Motor neuron (in vitro differentiated cells): ENCODE data around the gene UNC79. TPM values are rescaled to one million over a fixed set of nuclear protein-coding genes. Genes with fewer than 3 reads are reported as not detected.
"Not testable (repeated sequence)": the region's sequence is repeated elsewhere in the genome, so short reads cannot be mapped to it uniquely, and the experiment has no call there.

Experiments
- ATAC-seq, 8 experiments: fragments of 200-7000 bp; cut with Tn5 transposase; replicated peaks in 6 of 8; 2 replicates each; pipeline ENCODE4 v1.8.0; 2021; ENCODE audit warnings: mild to moderate bottlenecking in 8 of 8, moderate library complexity in 8 of 8
- H3K27ac ChIP-seq, 2 donors: fragments of 250-450 bp; sonication (Bioruptor Pico); 2 replicates each; pipeline ENCODE4 v1.9.0; 2021; ENCODE audit warnings: antibody characterized with exemption in 2 of 2, mild to moderate bottlenecking in 2 of 2, moderate library complexity in 1 of 2
- H3K4me1 ChIP-seq, 2 donors: fragments of 250-450 bp; sonication (Bioruptor Pico); replicated peaks in 1 of 2; 2 replicates each; pipeline ENCODE4 v1.6.1; 2021; ENCODE audit warnings: antibody characterized with exemption in 2 of 2, mild to moderate bottlenecking in 2 of 2, moderate library complexity in 1 of 2
- H3K4me3 ChIP-seq, 5 donors: fragments of 250-450 bp; sonication (Bioruptor Pico); 2 replicates each; pipeline ENCODE4 v1.9.0; 2021; ENCODE audit warnings: antibody characterized with exemption in 5 of 5, mild to moderate bottlenecking in 5 of 5, moderate library complexity in 4 of 5
- WGBS, 10 experiments: fragments of 450-650 bp; shearing (Covaris generic); methylation state at CpG; one replicate each; pipeline ENCODE4 v1.0.0; 2022; 5-methylcytosine and 5-hydroxymethylcytosine counted together
- in situ Hi-C, 9 experiments: fragments of 400-800 bp; cut with MboI; loops; one replicate each; pipeline ENCODE4 v1.15.0; 2021; ENCODE audit warnings: low sequenced_read_pairs in 9 of 9, low pct_unique_long_range_greater_than_20kb in 2 of 9; ENCODE audit not compliant: unreplicated experiment in 9 of 9
- total RNA-seq, 8 experiments: library from RNA; unstranded; fragments of 300-600 nt; gene quantifications; 2 replicates each; pipeline versions ENCODE4 v1.2.3 to v1.2.4, GENCODE V29; 2022

UNC79 gene
- total RNA-seq, 8 experiments from 2014 or later: 0.31 to 16.8 (median 7.2) TPM

DNA sequence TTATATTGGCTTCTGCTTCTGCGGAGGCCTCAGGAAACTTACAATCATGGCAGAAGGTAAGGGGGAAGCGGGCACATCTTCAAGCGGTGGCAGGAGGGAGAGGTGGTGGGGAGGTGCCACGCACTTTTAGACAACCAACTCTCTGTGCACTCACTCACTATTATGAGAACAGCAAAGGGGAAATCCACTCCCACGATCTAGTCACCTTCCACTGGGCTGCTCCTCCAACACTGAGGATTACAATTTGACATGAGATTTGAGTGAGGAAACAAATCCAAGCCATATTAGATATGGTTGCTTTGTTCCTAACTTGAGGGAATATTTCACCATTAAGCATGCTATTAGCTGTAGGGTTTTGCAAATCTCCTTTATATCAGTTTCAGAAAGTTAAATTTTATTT is 80.3 kb downstream of the UNC79 start:
- WGBS, 10 experiments: 17 to 100% (median 83%) methylated on average over 1 to 4 of the region's 5 CpGs; no CpG with 5 or more reads in 3 of the 10 experiments
- Histone ChIP-seq H3K4me1 (no peaks in the 10 kb centered on the region), H3K27ac (no peak overlapping the region), H3K4me3 (no peak overlapping the region)
- ATAC-seq: no peak
- in situ Hi-C loops: no loop called here

DNA sequence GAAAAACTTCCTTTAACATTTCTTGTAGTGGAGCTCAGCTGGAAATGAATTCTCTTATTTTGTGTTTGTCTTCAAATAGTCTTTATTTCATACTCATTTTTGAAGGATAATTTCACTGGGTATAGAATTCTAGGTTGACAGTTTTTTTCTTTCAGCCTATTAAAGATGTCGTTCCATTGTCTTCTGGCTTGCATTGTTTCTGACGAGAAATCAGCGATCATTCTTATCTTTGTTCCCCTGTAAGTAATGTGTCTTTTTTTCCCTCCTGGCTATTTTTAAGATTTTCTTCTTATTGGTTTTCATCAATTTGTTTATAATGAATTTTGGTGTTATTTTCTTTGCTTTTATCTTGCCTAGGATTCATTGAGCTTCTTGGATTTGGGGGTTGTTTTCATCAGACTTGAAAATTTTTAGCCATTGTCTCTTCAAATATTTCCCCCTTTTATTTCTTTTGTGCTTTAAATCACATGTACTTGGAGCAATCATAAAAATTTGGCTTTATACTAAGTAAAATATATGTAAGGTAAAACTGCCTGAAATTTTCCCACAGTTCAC is 89.4 kb downstream of the UNC79 start:
- ATAC-seq: no peak
- 66 to 100% (median 90%) methylated on average over 2 to 3 of the region's 3 CpGs; no CpG with 5 or more reads in 1 of the 10 experiments for WGBS, 10 experiments

DNA sequence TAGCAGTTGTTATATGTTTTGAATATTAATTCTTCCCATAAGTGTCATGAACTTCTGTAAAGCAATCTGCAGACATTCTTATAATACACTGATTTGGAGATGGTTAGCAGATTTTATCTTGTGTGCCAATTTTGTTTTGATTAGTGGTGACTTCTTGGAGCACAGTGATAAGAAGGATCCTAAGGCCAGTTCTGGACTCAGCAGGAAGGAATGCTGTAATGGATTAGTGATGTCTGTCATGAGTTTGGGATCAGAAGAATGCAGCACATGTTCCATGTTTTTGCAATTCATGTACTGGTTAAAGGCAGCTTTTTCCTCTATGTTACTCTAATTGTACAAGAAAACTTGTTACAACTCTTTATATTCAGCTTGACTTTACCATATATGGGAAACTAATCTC is 91.5 kb downstream of the UNC79 start:
- in situ Hi-C loops: no loop called here
- no peak for ATAC-seq

More for the DNA sequence above, 89.4 kb downstream of the UNC79 start:
- H3K27ac ChIP-seq: no peak overlapping the region
- H3K4me3 ChIP-seq: no peak overlapping the region
- no peaks in the 10 kb centered on the region for H3K4me1 ChIP-seq
- in situ Hi-C loops: no loop called here

DNA sequence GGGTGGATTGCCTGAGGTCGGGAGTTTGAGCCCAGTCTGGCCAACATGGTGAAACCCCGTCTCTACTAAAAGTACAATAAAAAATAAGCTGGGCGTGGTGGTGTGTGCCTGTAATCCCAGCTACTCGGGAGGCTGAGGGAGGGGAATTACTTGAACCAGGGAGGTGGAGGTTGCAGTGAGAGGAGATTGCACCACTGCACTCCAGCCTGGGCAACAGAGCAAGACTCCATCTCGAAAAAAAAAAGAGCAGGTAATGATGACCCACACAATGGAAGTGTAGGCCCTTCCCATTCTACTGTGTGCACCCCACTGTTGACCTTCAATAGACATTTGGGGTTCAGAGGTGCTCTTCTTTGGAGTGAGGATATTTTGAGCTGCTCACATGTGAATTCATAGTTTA is 94.5 kb downstream of the UNC79 start:
- H3K4me3 ChIP-seq, ATAC-seq, H3K4me1 ChIP-seq, H3K27ac ChIP-seq: not testable (repeated sequence)
- WGBS, 10 experiments: 14 to 92% (median 40%) methylated on average over 1 to 5 of the region's 5 CpGs; no CpG with 5 or more reads in 5 of the 10 experiments
- in situ Hi-C loops: loop anchor here in 2 of 9 experiments (25.0 kb wide), 1 partner anchor 288 kb away; no protein-coding TSS in a partner anchor

More for the DNA sequence above, 91.5 kb downstream of the UNC79 start:
- H3K4me1 ChIP-seq: no peaks in the 10 kb centered on the region
- H3K4me3 ChIP-seq: no peak overlapping the region
- H3K27ac ChIP-seq: no peak overlapping the region

DNA sequence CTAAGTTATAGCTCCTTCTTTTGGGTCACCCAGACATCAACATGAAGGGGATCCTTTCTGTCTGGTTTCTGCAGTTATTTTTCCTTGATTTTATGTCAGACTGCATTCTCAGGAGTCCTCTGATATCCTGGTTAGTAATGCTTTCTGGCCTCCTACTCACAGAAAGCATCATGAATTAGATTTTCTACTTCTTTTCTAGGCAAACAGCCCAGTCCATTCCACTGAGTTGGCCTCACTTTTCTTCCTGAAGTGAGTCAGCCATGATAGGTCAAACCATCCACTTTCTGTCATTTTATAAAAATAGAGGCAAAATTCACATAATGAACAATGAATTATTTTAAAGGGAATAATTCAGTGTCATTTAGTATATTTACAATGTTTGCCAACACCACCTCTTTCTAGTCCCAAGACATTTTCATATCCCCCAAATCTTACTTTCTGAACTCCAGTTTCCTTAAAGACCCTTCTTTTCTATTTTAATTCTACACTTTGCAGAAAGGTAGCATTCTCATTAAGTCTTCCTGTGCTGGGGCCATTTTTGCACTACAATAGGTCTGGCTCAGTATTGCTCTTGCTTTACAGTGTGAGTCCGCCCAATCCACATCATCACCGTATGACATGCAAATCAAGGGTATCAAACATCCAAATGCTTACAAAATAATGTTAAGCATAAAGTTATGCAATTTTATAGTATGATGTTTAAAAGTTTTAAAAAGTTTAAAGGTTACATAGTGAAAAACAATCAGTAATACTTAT is 95.1 kb downstream of the UNC79 start:
- Histone ChIP-seq H3K4me3 (no peak overlapping the region), H3K4me1 (no peaks in the 10 kb centered on the region), H3K27ac (no peak overlapping the region)
- 71 to 100% (median 82%) methylated on average over 2 of the region's 2 CpGs; no CpG with 5 or more reads in 2 of the 10 experiments for WGBS, 10 experiments
- no peak for ATAC-seq
- in situ Hi-C loops: loop anchor here in 2 of 9 experiments (25.0 kb wide), 1 partner anchor 289 kb away; no protein-coding TSS in a partner anchor

DNA sequence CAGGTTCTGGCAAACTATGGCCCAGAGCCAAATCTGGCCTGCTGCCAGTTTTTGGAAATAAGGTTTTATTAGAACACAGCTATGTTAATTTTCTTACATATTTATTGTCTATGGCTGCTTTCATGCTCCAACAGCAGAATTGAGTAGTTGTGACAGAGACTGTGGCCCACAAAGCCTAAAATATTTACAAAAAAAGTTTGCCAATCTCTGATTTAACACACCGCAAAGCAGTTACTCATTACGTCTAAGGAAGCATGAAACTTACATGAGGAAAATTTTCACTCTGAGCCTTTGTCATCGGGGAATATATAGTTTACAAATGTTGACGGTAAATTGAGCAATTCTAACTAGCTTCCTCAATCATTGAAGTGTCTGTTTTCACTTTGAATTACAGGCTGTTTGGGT is 96.5 kb downstream of the UNC79 start:
- in situ Hi-C loops: loop anchor here in 2 of 9 experiments (25.0 kb wide), 1 partner anchor 290 kb away; no protein-coding TSS in a partner anchor
- peak in 1 of 8 experiments; percentile 35 for ATAC-seq
- H3K27ac ChIP-seq: no peak overlapping the region
- 0 to 97% (median 73%) methylated on average over 1 to 4 of the region's 4 CpGs; no CpG with 5 or more reads in 2 of the 10 experiments for WGBS, 10 experiments
- no peak overlapping the region for H3K4me3 ChIP-seq
- no peaks in the 10 kb centered on the region for H3K4me1 ChIP-seq

DNA sequence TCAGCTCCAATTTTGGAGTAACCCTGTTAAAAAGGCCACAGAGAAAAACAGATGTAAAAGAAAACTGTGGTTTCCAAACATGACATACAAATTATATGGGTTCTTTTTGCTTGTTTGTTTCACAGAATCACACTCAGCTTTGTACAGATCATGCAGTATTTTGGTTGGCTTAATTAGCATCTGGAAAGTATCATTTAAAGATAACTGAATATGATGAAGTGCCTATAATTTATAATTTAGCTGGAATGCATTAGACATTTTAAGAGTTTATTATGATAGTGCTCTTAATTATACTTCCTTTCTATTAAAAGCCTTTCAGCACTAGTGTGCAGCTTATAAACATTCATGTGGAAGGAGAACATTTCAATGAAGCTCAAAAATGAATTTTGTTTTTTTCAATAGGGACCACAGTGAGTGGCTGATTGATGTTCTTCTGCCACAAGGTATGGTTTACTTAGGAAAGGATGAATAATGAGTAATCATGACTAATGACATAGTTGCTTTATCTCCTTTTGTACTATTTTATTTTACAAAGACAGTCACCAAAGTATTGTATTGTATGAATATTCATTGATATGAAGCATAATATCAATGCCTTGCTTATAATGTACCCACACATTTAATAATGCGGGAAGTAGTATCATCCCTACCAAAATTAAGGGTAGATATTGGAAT is 98.3 kb downstream of the UNC79 start:
- 50 to 100% (median 100%) methylated on average over 1 of the region's 1 CpG; no CpG with 5 or more reads in 3 of the 10 experiments for WGBS, 10 experiments
- in situ Hi-C loops: loop anchor here in 2 of 9 experiments (25.0 kb wide), 1 partner anchor 292 kb away; no protein-coding TSS in a partner anchor

DNA sequence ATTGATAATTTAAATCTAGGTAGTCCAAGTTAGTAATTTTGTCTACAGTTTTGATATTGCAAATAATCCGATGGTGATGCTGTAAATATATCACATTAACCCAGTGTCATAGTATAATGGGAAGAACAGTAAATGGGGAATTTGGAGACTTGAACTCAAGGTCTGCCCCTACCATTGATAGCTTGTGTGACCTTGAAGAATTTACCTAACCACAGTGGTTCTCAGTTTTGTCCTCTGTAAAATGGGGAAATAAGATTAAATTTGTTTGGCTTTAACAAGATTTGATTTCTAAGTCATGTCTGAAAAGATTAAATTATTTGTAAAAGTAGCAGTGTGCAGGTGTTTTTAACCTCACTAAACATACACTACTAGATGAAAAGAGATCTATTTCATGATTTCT is 100.9 kb downstream of the UNC79 start:
- Histone ChIP-seq H3K4me1 (no peaks in the 10 kb centered on the region), H3K27ac (no peak overlapping the region), H3K4me3 (no peak overlapping the region)
- in situ Hi-C loops: loop anchor here in 2 of 9 experiments (25.0 kb wide), 1 partner anchor 294 kb away; no protein-coding TSS in a partner anchor
- WGBS, 10 experiments: 18 to 100% (median 81%) methylated on average over 1 of the region's 1 CpG; no CpG with 5 or more reads in 4 of the 10 experiments
- ATAC-seq: no peak

More for the DNA sequence above, 98.3 kb downstream of the UNC79 start:
- no peak overlapping the region for H3K4me3 ChIP-seq
- no peak for ATAC-seq
- no peak overlapping the region for H3K27ac ChIP-seq
- no peaks in the 10 kb centered on the region for H3K4me1 ChIP-seq

DNA sequence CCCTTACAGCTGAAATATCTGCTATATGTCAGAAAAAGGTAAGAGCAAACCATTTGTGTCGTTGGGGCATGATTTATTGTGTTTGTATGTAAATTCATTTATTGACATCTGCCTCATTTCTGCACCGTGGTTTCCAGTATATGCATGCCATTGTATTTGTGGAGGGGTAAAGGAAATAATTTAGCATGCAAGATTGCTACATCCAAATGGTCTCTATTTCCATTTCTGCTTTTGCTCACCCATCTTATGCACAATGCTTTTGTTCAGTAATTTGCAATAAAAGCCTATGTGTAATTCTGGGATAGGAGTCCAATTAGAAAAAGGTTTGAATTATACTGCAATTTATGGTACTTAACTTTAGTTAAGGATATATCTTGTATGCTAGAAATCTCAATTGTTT is 101.8 kb downstream of the UNC79 start:
- in situ Hi-C loops: loop anchor here in 2 of 9 experiments (25.0 kb wide), 1 partner anchor 295 kb away; no protein-coding TSS in a partner anchor
- no peak for ATAC-seq
- H3K4me1 ChIP-seq: no peaks in the 10 kb centered on the region
- WGBS, 10 experiments: 0 to 85% (median 61%) methylated on average over 1 to 2 of the region's 2 CpGs; no CpG with 5 or more reads in 1 of the 10 experiments
- H3K27ac ChIP-seq: no peak overlapping the region
- H3K4me3 ChIP-seq: no peak overlapping the region

DNA sequence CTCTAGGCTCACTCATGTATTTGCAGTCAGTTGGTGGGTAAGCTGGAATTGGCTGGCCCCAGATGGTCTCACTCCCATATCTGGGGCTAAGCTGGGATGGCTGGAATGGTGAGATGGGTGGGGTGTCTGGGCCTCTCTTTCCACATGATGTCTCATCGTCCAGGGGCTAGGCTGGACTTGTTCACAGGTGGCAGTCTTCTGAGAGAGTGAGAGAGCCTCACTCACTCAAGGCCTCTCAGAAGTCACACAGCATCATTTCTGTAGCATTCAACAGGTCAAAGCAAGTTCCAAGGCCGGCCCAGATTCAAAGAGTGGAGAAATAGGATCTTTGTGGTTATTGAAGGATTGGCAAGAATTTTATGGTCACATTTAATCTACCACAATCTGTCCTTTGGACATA is 102.7 kb downstream of the UNC79 start:
- in situ Hi-C loops: loop anchor here in 2 of 9 experiments (25.0 kb wide), 1 partner anchor 296 kb away; no protein-coding TSS in a partner anchor
- 0 to 82% (median 72%) methylated on average over 1 to 2 of the region's 2 CpGs; no CpG with 5 or more reads in 5 of the 10 experiments for WGBS, 10 experiments
- Histone ChIP-seq H3K4me1 (no peaks in the 10 kb centered on the region), H3K4me3 (no peak overlapping the region), H3K27ac (no peak overlapping the region)
- peak in 3 of 8 experiments; percentile 28 to 64 (median 48) for ATAC-seq

DNA sequence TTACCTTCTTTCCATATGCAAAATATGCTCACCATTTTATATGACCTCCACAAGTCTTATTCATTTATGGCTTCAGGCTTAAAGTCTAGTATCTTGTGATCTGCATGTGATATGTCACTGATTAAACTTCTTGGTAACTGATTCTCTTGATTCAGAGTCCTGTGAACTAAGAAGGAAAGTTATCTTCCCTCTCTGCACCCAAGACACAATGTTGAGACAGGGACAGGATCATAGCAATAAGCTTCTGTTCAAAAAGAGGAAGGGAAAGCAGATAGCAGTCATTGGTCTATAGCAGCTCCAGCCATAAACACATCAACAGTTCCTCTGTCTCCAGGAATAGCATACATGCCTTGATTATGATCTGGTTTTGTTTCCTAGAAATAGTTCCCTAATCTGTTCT is 103.1 kb downstream of the UNC79 start:
- Histone ChIP-seq H3K27ac (no peak overlapping the region), H3K4me3 (no peak overlapping the region), H3K4me1 (no peaks in the 10 kb centered on the region)
- in situ Hi-C loops: loop anchor here in 2 of 9 experiments (25.0 kb wide), 1 partner anchor 297 kb away; no protein-coding TSS in a partner anchor
- ATAC-seq: peak in 2 of 8 experiments; percentile 27 to 60

DNA sequence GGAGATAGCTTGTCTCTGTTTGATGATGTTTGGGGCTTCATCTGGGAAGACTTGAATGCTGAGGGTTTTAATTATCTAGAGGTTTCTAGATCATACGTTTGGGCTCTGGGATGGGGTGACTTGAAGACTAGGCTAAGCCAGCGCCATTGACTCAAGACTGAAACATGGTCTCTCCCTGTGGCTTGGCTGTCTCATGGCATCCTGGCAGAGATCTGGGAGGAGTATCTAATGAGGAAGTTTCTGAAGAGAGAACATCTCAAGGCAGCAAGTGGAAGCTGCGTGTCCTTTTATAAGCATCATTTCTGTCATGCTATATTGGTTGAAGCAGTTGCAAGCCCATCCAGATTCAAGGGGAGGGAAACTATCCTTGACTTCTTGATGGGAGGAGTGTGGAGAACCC is 104.8 kb downstream of the UNC79 start:
- WGBS, 10 experiments: 20 to 100% (median 67%) methylated on average over 1 to 3 of the region's 3 CpGs; no CpG with 5 or more reads in 3 of the 10 experiments
- no peaks in the 10 kb centered on the region for H3K4me1 ChIP-seq
- no peak for ATAC-seq

More for the DNA sequence above, 104.8 kb downstream of the UNC79 start:
- in situ Hi-C loops: loop anchor here in 2 of 9 experiments (25.0 kb wide), 1 partner anchor 298 kb away; no protein-coding TSS in a partner anchor
- H3K4me3 ChIP-seq: no peak overlapping the region
- H3K27ac ChIP-seq: no peak overlapping the region
